Measurements from ENCODE around the gene ZCCHC8.
"Not testable (repeated sequence)": the region's sequence is repeated elsewhere in the genome, so short reads cannot be mapped to it uniquely, and the experiment has no call there.

ZCCHC8 gene

GRCh38 chr12:122500685-122501488 lies at the start of gene ZCCHC8:
Gene ZCCHC8 (minus strand): TSS chr12:122500932. CDS start chr12:122500840, 92 bp downstream.
- DNase-seq (ENCODE audit: low read depth, low spot score) = peak; percentile 99

GRCh38 chr12:122547330-122547729 lies 46.6 kb upstream of the ZCCHC8 start:
- DNase-seq (ENCODE audit: low read depth, low spot score) = no peak

- no peak for DNase-seq (ENCODE audit: low read depth, low spot score)
Measured at GRCh38 chr12:122545855-122546254, 45.1 kb upstream of the ZCCHC8 start.

GRCh38 chr12:122544537-122544936 lies 43.8 kb upstream of the ZCCHC8 start:
- no peak for DNase-seq (ENCODE audit: low read depth, low spot score)

DNA sequence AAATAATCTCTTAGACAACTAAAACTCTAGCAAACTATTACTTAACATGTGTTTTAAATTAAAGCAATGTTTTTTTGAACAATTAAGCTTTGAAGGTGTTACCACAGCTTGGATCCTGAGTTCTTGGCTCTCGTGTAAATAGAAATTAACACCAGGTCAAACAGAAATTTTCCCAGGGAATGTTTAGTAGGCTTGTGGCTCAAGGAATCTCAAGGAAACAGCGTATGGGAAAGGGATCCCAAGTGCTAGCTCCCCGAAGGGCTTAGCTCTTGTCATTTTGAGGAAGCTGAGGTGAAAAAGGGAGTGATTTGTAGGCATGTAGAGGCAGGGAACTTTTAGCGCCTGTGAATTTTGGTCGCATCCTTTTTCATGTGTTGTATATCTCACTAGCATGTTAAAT lies 37.8 kb upstream of the ZCCHC8 start:
- no peak for DNase-seq (ENCODE audit: low read depth, low spot score)

DNA sequence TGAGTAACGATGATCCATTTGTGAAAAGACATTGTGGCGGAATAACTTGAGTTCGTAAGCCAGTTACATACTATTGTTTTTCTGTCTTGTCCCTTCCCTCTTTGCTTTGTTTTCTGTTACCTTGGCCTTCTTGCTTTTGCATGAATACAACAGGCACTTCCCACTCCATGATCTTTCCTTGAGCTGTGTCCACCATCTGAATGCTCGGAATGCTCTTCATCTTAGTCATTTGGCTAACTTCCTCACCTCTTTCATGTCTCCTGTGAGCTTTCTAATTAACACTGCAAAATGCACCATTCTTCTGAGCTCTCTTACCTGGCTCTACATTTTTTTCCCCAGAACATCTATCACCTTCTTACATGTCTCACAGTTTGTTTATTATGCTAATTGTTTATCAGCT lies 36.3 kb upstream of the ZCCHC8 start:
- no peak for DNase-seq (ENCODE audit: low read depth, low spot score)

DNA sequence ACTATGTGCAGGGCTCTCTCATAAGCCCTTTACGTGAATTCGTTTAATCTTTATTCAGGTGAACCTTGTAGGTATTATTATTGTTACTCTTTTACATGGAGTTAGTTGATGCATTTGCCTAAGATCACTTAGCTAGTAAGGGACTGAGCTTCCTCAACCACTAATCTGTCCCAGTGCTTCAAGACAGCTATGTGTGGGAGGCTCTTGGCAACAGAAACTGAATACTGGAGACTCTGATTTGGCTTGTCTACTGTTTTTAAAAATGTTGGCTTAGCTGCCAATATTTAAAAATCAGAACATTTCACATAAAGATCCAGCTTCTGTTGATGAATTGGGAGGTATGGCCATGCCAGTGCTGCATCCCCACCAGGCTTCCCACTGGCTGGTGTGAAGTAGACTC lies 33.1 kb upstream of the ZCCHC8 start:
- DNase-seq (ENCODE audit: low read depth, low spot score) = no peak

- DNase-seq (ENCODE audit: low read depth, low spot score) = no peak
Measured at GRCh38 chr12:122528992-122529391, 28.3 kb upstream of the ZCCHC8 start.

GRCh38 chr12:122528582-122528981 lies 27.9 kb upstream of the ZCCHC8 start:
- no peak for DNase-seq (ENCODE audit: low read depth, low spot score)

DNA sequence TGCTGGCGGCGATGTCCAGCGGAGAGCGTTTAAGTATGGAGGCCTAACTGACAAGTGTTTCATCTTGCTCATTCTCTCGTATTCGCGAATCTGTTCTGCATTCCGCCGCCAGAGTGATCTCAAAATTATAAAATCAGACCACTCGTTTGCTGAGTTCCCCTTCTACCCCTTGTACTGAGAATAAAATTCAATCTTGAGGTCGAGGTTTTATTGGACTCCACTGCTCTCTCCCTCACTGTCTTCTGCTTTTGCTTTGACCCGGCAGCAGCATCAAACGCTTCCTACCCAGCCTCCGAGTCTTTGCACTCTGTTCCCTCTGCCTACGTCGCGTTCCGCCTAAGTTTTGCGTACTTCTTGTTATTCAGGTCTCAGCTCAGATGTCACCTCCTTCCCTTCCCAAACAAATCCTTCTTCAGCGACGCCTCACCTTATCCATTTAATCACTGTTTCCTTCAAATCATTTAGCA lies 26.8 kb upstream of the ZCCHC8 start:
- DNase-seq (ENCODE audit: low read depth, low spot score) = no peak

GRCh38 chr12:122526683-122527477 lies 26.1 kb upstream of the ZCCHC8 start, which contains the start of the genes KNTC1 and RSRC2:
Gene KNTC1 (plus strand): TSS chr12:122527249. CDS start chr12:122530064, 2,815 bp downstream.
Gene RSRC2 (minus strand): TSS chr12:122526936. CDS start chr12:122526853, 83 bp downstream.
- peak; percentile 100 for DNase-seq (ENCODE audit: low read depth, low spot score)

DNA sequence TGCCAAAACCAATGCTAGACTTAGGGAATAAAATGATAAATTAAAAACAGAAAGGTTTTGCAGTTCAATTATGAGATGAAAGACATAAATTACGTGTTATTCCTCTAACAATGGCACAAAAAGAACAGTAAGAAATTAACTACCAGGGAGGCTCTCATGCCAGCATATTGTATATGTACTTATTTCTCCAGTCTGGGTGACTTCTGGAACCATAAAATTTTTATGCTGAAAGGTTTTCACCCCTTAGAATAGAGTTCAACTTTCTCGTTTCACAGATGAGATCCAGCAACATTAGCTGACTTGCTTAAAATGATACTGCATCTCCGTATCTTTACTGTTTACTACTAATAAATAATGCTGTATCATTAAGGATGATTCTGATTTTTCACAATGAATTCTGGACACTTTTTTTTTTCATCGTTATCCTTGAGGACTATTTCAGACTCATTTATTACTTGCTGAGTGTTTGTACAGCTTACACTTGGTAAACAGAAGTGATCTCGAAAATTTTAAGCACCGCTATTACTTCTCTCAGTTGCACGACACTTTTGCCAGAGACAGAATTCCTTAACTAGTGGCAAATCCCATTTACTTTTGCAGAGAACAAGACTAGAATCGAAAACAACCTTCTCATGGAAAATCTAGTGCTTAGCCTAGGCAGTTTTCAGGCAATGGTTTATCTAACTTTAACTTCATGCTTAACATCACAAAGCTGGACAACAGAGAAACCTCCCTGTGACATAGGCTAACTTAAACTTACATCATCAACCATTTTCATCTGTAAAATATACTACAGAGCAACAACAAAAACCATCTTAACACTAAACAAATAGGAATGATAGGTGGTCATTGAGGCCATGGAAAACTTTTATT lies 23.4 kb upstream of the ZCCHC8 start:
- no peak for DNase-seq (ENCODE audit: low read depth, low spot score)

DNA sequence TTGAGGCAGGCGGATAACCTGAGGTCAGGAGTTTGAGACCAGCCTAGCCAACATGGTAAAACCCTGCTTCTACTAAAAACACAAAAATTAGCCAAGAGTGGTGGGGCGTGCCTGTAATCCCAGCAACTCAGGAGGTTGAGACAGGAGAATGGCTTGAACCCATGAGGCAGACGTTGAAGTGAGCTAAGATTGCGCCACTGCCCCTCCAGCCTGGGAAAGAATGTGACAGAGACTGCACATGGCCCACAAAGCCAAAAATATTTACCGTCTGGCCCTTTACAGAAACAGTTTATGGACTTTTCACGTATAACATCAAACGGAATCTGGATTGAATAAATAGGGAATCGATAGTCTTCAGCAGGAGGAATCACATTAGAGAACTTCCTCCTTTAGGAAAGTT lies 22.5 kb upstream of the ZCCHC8 start:
- peak; percentile 41 for DNase-seq (ENCODE audit: low read depth, low spot score)

DNA sequence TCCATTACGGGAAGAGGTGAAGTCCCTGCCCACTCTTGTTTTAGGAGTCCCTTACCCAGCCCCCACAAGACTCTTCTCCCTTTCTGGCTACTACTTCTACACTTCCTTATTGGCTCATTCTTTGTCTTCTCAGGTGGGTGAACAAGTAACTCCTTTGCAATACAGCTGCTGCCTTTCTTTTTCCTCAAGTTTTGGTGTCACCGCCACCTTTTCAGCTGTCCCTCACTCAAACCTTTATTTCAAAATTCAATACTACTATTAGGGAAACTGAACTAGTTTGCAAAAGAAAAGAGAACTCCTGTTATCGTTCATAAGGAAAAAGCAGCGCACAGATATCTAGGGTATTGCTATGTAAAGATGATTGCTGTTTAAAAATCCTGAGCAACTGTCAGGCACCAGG lies 19.9 kb upstream of the ZCCHC8 start:
- no peak for DNase-seq (ENCODE audit: low read depth, low spot score)

DNA sequence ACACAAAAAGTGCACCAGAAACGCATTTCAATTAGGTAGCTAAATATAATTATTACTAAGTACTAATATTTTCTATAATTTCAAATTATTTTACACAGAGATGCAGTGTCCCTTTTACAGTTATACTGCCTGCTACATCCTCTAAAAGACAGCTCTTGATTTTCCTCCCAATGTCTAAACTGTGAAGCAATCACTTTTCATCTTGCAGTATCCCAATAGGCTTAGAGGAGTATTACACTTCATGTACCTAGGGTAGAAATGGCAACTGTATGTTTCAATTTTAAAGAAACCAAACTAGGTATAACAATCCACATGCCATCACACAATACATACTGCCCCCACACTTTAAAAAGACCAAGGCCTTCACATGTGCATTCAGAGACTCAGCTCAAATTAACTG lies 18.7 kb upstream of the ZCCHC8 start:
- DNase-seq (ENCODE audit: low read depth, low spot score) = no peak

DNA sequence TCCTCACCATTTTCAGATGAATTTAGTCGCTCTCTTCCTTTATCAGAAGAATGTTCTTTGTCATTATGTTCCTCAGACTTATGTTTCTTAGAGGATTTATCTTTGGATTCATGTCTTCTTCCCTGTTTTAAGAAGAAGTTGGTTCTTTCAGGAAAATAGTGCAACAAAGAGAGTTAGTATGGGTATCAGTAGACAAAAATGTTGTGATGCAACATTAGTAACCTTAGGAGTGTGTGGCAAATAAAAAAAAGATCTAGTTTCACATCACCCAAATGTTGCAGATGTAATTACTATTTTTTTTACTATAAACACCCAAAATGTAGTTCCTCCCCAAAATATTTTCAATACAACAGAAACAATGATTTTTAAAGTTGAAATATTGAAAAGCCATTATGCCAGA lies 18.2 kb upstream of the ZCCHC8 start:
- DNase-seq (ENCODE audit: low read depth, low spot score) = no peak

DNA sequence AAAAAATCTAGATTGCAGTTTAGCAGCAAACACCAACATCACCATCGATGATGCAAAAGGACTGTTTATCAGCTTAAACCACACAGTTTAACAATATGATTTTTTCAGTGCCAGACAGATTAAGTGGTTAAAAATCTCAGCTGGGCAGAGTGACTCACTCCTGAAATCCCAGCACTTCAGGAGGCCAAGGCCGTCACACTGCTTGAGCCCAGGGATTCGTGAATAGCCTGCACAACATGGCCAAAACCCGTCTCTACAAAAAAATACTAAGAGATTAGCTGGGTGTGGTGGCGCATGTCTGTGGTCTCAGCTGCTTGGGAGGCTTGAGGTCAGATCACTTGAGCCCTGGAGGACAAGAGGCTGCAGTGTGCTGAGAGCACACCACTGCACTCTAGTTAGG lies 17.1 kb upstream of the ZCCHC8 start:
- DNase-seq (ENCODE audit: low read depth, low spot score) = no peak

DNA sequence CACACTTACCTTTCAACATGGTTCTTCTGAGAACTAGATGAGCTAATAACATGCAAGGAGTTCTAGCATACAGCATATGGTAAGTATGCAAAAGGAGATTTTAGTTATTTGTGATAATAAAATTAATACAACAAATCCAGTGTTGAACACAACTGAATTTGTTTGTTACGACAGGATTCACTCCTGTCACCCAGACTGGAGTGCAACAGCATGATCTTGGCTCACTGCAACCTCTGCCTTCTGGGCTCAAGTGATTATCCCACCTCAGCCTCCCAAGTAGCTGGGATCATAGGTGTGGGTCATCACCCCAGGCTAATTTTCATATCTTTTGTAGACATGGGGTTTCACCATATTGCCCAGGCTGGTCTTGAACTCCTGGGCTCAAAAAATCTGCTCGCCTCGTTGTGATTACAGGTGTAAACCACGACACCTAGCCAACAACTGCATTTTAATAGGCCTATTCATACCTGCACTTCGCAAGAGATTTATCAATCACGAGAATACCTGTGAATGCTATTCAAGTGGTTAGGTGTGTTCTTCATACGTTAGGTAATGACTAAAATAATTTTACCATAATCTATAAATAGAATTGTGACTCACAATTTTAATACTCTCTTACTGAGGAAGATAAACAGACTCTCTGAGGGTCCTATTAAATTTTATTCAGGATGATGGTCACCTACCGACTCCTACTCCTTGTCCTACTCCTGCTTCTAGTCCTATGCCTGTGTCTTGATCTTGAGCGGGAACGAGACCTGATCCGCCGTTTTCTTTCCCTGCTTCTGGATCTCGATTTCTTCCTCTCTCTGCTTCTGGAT lies 16.0 kb upstream of the ZCCHC8 start:
- no peak for DNase-seq (ENCODE audit: low read depth, low spot score)

DNA sequence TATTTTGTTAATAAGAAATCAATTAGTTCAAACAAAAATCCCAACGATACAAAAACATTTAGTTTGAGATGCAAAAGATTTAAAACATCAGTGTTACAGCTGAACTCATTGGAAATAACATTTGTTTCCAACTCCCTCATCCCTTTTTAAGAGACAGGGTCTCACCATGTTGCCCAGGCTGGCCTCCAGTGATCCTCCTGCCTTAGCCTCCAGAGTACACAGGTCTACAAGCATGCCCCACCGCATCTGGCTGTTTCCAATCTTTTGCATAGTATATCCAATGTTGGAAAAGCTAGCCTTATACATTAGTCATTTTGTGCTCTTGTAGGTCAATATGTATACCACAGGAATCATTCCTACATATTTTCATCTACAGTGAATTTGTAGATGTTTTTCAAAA lies 14.5 kb upstream of the ZCCHC8 start:
- no peak for DNase-seq (ENCODE audit: low read depth, low spot score)

DNA sequence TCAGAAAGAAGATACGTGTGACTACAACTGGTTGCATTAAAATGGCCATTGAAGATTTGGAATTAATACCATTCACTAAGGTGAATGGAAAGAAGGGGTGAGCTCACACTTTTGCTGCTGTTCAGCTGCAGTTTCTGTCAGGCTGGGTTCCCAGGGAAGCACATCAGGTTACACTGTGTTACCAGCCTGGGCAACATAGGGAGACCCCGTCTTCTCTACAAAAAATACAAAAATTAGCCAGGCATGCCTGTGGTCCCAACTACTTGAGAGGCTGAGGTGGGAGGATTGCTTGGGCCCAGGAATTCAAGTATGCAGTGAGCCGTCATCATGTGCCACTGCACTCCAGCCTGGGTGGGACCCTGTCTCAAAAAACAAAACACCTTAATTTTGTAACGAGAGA lies 12.9 kb upstream of the ZCCHC8 start:
- DNase-seq (ENCODE audit: low read depth, low spot score) = no peak

- not testable (repeated sequence) for DNase-seq (ENCODE audit: low read depth, low spot score)
Measured at GRCh38 chr12:122513028-122513427, 12.3 kb upstream of the ZCCHC8 start.
